PC-9 (cell line): ENCODE results near the gene CAPRIN1.

Experiments
- CTCF ChIP-seq: fragments of 200-600 bp; sonication (generic); conservative IDR thresholded peaks from 2 replicates; pipeline ENCODE4 v1.6.1; 2017; ENCODE audit warnings: mixed run types, antibody characterized with exemption, mild to moderate bottlenecking, moderate library complexity
- EZH2 ChIP-seq: fragments of 200-600 bp; sonication (generic); IDR thresholded peaks from 2 replicates; pipeline ENCODE4 v1.8.0; 2017; ENCODE audit warnings: antibody characterized with exemption, low read depth

DNA sequence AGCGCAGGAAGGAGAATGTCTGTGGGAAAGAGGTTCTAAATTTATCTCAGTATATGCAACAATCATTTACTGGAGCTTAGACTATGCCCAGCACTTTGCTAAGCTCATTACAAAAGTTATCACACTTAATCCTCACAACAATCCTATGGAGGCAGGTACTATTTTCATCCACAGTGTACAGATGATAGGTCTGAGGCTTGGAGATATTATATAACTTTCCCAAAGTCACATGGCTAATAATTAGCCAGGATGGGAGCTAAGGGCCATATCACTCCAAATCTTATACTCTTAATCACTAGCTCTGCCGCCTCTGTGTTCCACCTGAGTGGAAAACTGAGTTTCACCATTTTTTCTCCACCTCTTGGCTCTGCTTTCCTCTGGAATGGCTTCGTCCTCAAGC is 47.3 kb upstream of the CAPRIN1 start:
- no peak for TF ChIP-seq CTCF
- TF ChIP-seq EZH2, result no peak
